NCI-H146 treated with DMSO at 0.1 percent for 48 hours (cell line): ENCODE results near the gene KLHL11.
A peak's percentile ranks its signal among the peaks of the same experiment; 100 is the strongest.
"Not testable (repeated sequence)": the region's sequence is repeated elsewhere in the genome, so short reads cannot be mapped to it uniquely, and the experiment has no call there.

ENCODE experiments used
- DNase-seq: peaks from one replicate; lab custom pipeline; 2025; ENCODE audit not compliant: unreplicated experiment; lab: John Stamatoyannopoulos, UW

The KLHL11 gene

GRCh38 chr17:41891135-41892020 lies 26.2 kb upstream of the KLHL11 start:
- DNase-seq, result no peak

GRCh38 chr17:41888332-41888965 lies 23.2 kb upstream of the KLHL11 start:
- no peak for DNase-seq

GRCh38 chr17:41885733-41886132 lies 20.5 kb upstream of the KLHL11 start:
- DNase-seq, result no peak

- DNase-seq, result no peak
These were observed 17.5 kb upstream of the KLHL11 start for GRCh38 chr17:41882756-41883155.

GRCh38 chr17:41880130-41880529 lies 14.9 kb upstream of the KLHL11 start:
- DNase-seq, result no peak

- DNase-seq, result not testable (repeated sequence)
These were observed 9.1 kb upstream of the KLHL11 start for GRCh38 chr17:41874293-41874670.

GRCh38 chr17:41873559-41874292 lies 8.5 kb upstream of the KLHL11 start:
- no peak for DNase-seq

- no peak for DNase-seq
These were observed 6.6 kb upstream of the KLHL11 start for GRCh38 chr17:41871789-41872188.

GRCh38 chr17:41870627-41871026 lies 5.4 kb upstream of the KLHL11 start:
- no peak for DNase-seq

- no peak for DNase-seq
These were observed 4.9 kb upstream of the KLHL11 start for GRCh38 chr17:41870097-41870496.

- DNase-seq, result no peak
These were observed 4.2 kb upstream of the KLHL11 start for GRCh38 chr17:41869426-41869825.

GRCh38 chr17:41868568-41868967 lies 3.3 kb upstream of the KLHL11 start:
- no peak for DNase-seq

- DNase-seq, result no peak
These were observed 322 bp upstream of the KLHL11 start for GRCh38 chr17:41865596-41865893.

GRCh38 chr17:41864498-41864835 lies 756 bp downstream of the KLHL11 start:
- peak; percentile 17 for DNase-seq

- DNase-seq, result no peak
These were observed 2.0 kb downstream of the KLHL11 start for GRCh38 chr17:41863074-41863848.

GRCh38 chr17:41860254-41860931 lies 4.8 kb downstream of the KLHL11 start:
- no peak for DNase-seq

GRCh38 chr17:41851382-41851781 lies 13.8 kb downstream of the KLHL11 start:
- not testable (repeated sequence) for DNase-seq

- no peak for DNase-seq
These were observed 15.8 kb downstream of the KLHL11 start for GRCh38 chr17:41849251-41849990.

GRCh38 chr17:41848788-41849187 lies 16.4 kb downstream of the KLHL11 start:
- no peak for DNase-seq

- DNase-seq, result no peak
These were observed 20.3 kb downstream of the KLHL11 start for GRCh38 chr17:41844971-41845370.
